Astrocyte (in vitro differentiated cells and primary cell): ENCODE data around the gene STK4. TPM values are rescaled to one million over a fixed set of nuclear protein-coding genes. Genes with fewer than 3 reads are reported as not detected.

ENCODE experiments used
- DNase-seq: peaks from one replicate; pipeline ENCODE4 v3.0.0-alpha.2; 2010; ENCODE audit warnings: low read depth
- FAIRE-seq: peaks from 2 replicates; lab custom pipeline; 2011; peaks lifted over from hg19 to GRCh38; lab: Jason Lieb, UNC
- H2AFZ ChIP-seq: 2 replicates; pipeline ENCODE4 v1.6.0; 2012; ENCODE audit warnings: low read depth, low read length, inconsistent platforms
- H3K27ac ChIP-seq: 2 replicates; pipeline ENCODE4 v1.5.1; 2011; ENCODE audit warnings: low read depth, low read length, inconsistent platforms
- H3K27me3 ChIP-seq: 2 replicates; pipeline ENCODE4 v1.6.0; 2011; ENCODE audit warnings: low read length, inconsistent platforms; ENCODE audit not compliant: insufficient read depth
- H3K36me3 ChIP-seq: 2 replicates; pipeline ENCODE4 v1.5.1; 2011; ENCODE audit warnings: low read length, inconsistent platforms; ENCODE audit not compliant: insufficient read depth
- H3K4me1 ChIP-seq: 2 replicates; pipeline ENCODE4 v1.5.1; 2011; ENCODE audit warnings: low read length, inconsistent platforms; ENCODE audit not compliant: insufficient read depth
- H3K4me2 ChIP-seq: 2 replicates; pipeline ENCODE4 v1.6.0; 2012; ENCODE audit warnings: low read length, inconsistent platforms
- H3K4me3 ChIP-seq: 2 replicates; pipeline ENCODE4 v1.5.1; 2011; ENCODE audit warnings: low read depth, mild to moderate bottlenecking, low read length, inconsistent platforms; ENCODE audit not compliant: insufficient read depth
- H3K79me2 ChIP-seq: 2 replicates; pipeline ENCODE4 v1.6.0; 2012; ENCODE audit warnings: mild to moderate bottlenecking, low read length, inconsistent platforms; ENCODE audit not compliant: insufficient read depth
- H3K9ac ChIP-seq: 2 replicates; pipeline ENCODE4 v1.6.0; 2012; ENCODE audit warnings: mild to moderate bottlenecking, low read length, inconsistent platforms
- H3K9me3 ChIP-seq: 2 replicates; pipeline ENCODE4 v1.5.1; 2012; ENCODE audit warnings: low read depth, mild to moderate bottlenecking, low read length, inconsistent platforms; ENCODE audit not compliant: insufficient read depth
- H4K20me1 ChIP-seq: 2 replicates; pipeline ENCODE4 v1.6.0; 2012; ENCODE audit warnings: low read length, inconsistent platforms; ENCODE audit not compliant: insufficient read depth
- H3K27ac Mint-ChIP-seq: one replicate; pipeline ENCODE4 v1.8.0; 2021; ENCODE audit warnings: mild to moderate bottlenecking, mixed read lengths; ENCODE audit not compliant: unreplicated experiment
- H3K27me3 Mint-ChIP-seq: one replicate; pipeline ENCODE4 v1.8.0; 2021; ENCODE audit warnings: low read depth, mixed read lengths; ENCODE audit not compliant: unreplicated experiment
- H3K36me3 Mint-ChIP-seq: one replicate; pipeline ENCODE4 v1.8.0; 2021; ENCODE audit warnings: low read depth, mixed read lengths; ENCODE audit not compliant: unreplicated experiment
- H3K4me1 Mint-ChIP-seq: one replicate; pipeline ENCODE4 v1.8.0; 2021; ENCODE audit warnings: low read depth, mixed read lengths; ENCODE audit not compliant: unreplicated experiment
- H3K4me3 Mint-ChIP-seq: one replicate; pipeline ENCODE4 v1.8.0; 2021; ENCODE audit warnings: mild to moderate bottlenecking, moderate library complexity, mixed read lengths; ENCODE audit not compliant: unreplicated experiment
- H3K9me3 Mint-ChIP-seq: one replicate; pipeline ENCODE4 v1.8.0; 2021; ENCODE audit warnings: mild to moderate bottlenecking, mixed read lengths; ENCODE audit not compliant: unreplicated experiment
- EZH2 ChIP-seq: IDR thresholded peaks from 2 replicates; pipeline ENCODE4 v1.6.1; 2012; ENCODE audit warnings: mild to moderate bottlenecking, low read length, inconsistent platforms; ENCODE audit not compliant: insufficient read depth
- total RNA-seq: library from RNA; stranded (reverse); gene quantifications from 2 replicates; pipeline ENCODE4 v1.2.1, GENCODE V29; 2021
- TF ChIP-seq, protein P1 (sequence below): IDR thresholded peaks from 2 replicates; pipeline ENCODE4 v1.5.1; 2011; ENCODE audit warnings: low read depth, mild to moderate bottlenecking, inconsistent platforms, low read length, moderate library complexity; ENCODE audit not compliant: insufficient read depth

Gene STK4
- total RNA-seq, 1 donor from 2014 or later: 41.4 TPM

GRCh38 chr20:45067558-45067957 is 101.2 kb downstream of the STK4 start:
- H3K27me3 Mint-ChIP-seq: no peaks in the 10 kb centered on the region
- H3K4me2 ChIP-seq: no peak overlapping the region
- peaks cover 8% of the 10 kb centered on the region for H3K4me1 Mint-ChIP-seq
- DNase-seq: peak; percentile 49
- no peaks in the 10 kb centered on the region for H3K4me1 ChIP-seq
- H3K36me3 Mint-ChIP-seq: peaks cover 9% of the 10 kb centered on the region
- no peak for FAIRE-seq
- no peak overlapping the region for H3K4me3 ChIP-seq
- H3K79me2 ChIP-seq: peaks cover 12% of the 10 kb centered on the region
- H4K20me1 ChIP-seq: peaks cover 11% of the 10 kb centered on the region
- no peak overlapping the region for H3K27ac Mint-ChIP-seq
- no peak overlapping the region for H3K27ac ChIP-seq
- H3K4me3 Mint-ChIP-seq: no peak overlapping the region
- no peak for TF ChIP-seq EZH2
- TF ChIP-seq, protein P1, sequence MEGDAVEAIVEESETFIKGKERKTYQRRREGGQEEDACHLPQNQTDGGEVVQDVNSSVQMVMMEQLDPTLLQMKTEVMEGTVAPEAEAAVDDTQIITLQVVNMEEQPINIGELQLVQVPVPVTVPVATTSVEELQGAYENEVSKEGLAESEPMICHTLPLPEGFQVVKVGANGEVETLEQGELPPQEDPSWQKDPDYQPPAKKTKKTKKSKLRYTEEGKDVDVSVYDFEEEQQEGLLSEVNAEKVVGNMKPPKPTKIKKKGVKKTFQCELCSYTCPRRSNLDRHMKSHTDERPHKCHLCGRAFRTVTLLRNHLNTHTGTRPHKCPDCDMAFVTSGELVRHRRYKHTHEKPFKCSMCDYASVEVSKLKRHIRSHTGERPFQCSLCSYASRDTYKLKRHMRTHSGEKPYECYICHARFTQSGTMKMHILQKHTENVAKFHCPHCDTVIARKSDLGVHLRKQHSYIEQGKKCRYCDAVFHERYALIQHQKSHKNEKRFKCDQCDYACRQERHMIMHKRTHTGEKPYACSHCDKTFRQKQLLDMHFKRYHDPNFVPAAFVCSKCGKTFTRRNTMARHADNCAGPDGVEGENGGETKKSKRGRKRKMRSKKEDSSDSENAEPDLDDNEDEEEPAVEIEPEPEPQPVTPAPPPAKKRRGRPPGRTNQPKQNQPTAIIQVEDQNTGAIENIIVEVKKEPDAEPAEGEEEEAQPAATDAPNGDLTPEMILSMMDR: no peak
- peaks cover 3% of the 10 kb centered on the region for H3K36me3 ChIP-seq
- no peaks in the 10 kb centered on the region for H3K9me3 ChIP-seq
- H3K27me3 ChIP-seq: no peaks in the 10 kb centered on the region
- H3K9me3 Mint-ChIP-seq: peaks cover 9% of the 10 kb centered on the region
- H3K9ac ChIP-seq: no peak overlapping the region
- H2AFZ ChIP-seq: no peak overlapping the region

GRCh38 chr20:45069261-45069660 is 102.9 kb downstream of the STK4 start:
- Histone ChIP-seq H4K20me1 (peaks cover 11% of the 10 kb centered on the region), H3K4me3 (no peak overlapping the region), H3K9me3 (no peaks in the 10 kb centered on the region), H3K4me2 (no peak overlapping the region), H3K9ac (no peak overlapping the region), H3K4me1 (no peaks in the 10 kb centered on the region), H2AFZ (no peak overlapping the region), H3K27ac (no peak overlapping the region), H3K36me3 (peaks cover 3% of the 10 kb centered on the region), H3K79me2 (peaks cover 12% of the 10 kb centered on the region), H3K27me3 (no peaks in the 10 kb centered on the region)
- FAIRE-seq (no peak), DNase-seq (no peak)
- TF ChIP-seq, protein P1: no peak
- TF ChIP-seq EZH2: no peak
- H3K4me1 Mint-ChIP-seq: peaks cover 19% of the 10 kb centered on the region
- no peaks in the 10 kb centered on the region for H3K27me3 Mint-ChIP-seq
- H3K4me3 Mint-ChIP-seq: no peak overlapping the region
- no peak overlapping the region for H3K27ac Mint-ChIP-seq
- H3K9me3 Mint-ChIP-seq: peaks cover 9% of the 10 kb centered on the region
- H3K36me3 Mint-ChIP-seq: peaks cover 6% of the 10 kb centered on the region

DNA sequence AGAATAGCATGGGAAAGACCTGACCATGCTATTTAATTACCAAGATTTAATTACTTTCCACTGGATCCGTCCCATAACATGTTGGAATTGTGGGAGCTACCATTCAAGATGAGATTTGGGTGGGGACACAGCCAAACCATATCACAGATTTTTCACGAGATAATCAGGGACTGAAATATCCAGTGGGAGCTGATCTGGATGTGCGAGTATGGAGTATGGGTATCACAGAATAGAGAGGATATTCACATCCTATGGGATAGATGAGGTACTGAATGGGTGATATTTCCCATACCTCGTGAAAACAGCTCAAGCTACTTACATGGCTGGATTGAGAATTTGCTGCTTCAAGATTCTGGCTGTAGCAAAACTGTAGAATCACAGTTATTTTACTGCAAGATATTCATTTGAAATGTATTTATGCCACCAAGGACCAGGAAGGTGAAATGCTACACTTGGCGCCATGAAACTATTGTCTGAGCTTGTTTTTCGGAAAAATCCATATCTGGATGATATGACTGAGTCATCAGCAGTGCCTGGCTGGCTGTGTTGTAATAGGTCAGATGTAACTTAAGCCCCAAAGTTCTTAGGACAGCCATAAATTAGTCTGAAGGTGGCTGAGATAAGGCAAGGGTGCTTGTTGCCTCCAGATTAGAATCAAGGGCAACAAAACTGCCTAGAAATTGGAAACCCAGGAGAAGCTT is 104.8 kb downstream of the STK4 start:
- no peaks in the 10 kb centered on the region for H3K4me1 ChIP-seq
- Mint-ChIP-seq H3K36me3 (peaks cover 9% of the 10 kb centered on the region), H3K27ac (no peak overlapping the region), H3K27me3 (no peaks in the 10 kb centered on the region), H3K9me3 (peaks cover 9% of the 10 kb centered on the region), H3K4me1 (peaks cover 19% of the 10 kb centered on the region), H3K4me3 (no peak overlapping the region)
- DNase-seq (no peak), FAIRE-seq (no peak)
- H3K27me3 ChIP-seq: no peaks in the 10 kb centered on the region
- peaks cover 3% of the 10 kb centered on the region for H3K79me2 ChIP-seq
- H3K9me3 ChIP-seq: no peaks in the 10 kb centered on the region
- H2AFZ ChIP-seq: no peak overlapping the region
- H3K4me2 ChIP-seq: no peak overlapping the region
- H3K4me3 ChIP-seq: no peak overlapping the region
- peaks cover 8% of the 10 kb centered on the region for H3K36me3 ChIP-seq
- TF ChIP-seq, protein P1: no peak
- no peak for TF ChIP-seq EZH2
- no peak overlapping the region for H3K9ac ChIP-seq
- peaks cover 8% of the 10 kb centered on the region for H4K20me1 ChIP-seq
- H3K27ac ChIP-seq: no peak overlapping the region
